Osteocyte (in vitro differentiated cells): ENCODE data around the gene ABCD2. TPM values are rescaled to one million over a fixed set of nuclear protein-coding genes. Genes with fewer than 3 reads are reported as not detected.
"Not testable (repeated sequence)": the region's sequence is repeated elsewhere in the genome, so short reads cannot be mapped to it uniquely, and the experiment has no call there.

ENCODE experiments used
- DNase-seq: peaks from one replicate; pipeline ENCODE4 v3.0.0; 2021; ENCODE audit warnings: mixed read lengths; ENCODE audit not compliant: unreplicated experiment; ENCODE audit errors: extremely low spot score
- H3K27ac Mint-ChIP-seq: one replicate; pipeline ENCODE4 v1.8.0; 2021; ENCODE audit warnings: mild to moderate bottlenecking, mixed read lengths; ENCODE audit not compliant: unreplicated experiment
- H3K27me3 Mint-ChIP-seq: one replicate; pipeline ENCODE4 v1.8.0; 2021; ENCODE audit warnings: mixed read lengths; ENCODE audit not compliant: unreplicated experiment
- H3K36me3 Mint-ChIP-seq: one replicate; pipeline ENCODE4 v1.8.0; 2021; ENCODE audit warnings: mixed read lengths; ENCODE audit not compliant: unreplicated experiment
- H3K4me1 Mint-ChIP-seq: one replicate; pipeline ENCODE4 v1.8.0; 2021; ENCODE audit warnings: mixed read lengths; ENCODE audit not compliant: unreplicated experiment
- H3K4me3 Mint-ChIP-seq: one replicate; pipeline ENCODE4 v1.8.0; 2021; ENCODE audit warnings: mild to moderate bottlenecking, moderate library complexity, mixed read lengths; ENCODE audit not compliant: unreplicated experiment
- H3K9me3 Mint-ChIP-seq: one replicate; pipeline ENCODE4 v1.8.0; 2021; ENCODE audit warnings: mixed read lengths; ENCODE audit not compliant: unreplicated experiment
- CTCF ChIP-seq: fragments of 200-600 bp; sonication (generic); IDR thresholded peaks from 2 replicates; pipeline ENCODE4 v1.5.0; 2021; ENCODE audit warnings: antibody characterized with exemption, mild to moderate bottlenecking, moderate library complexity
- total RNA-seq: library from RNA; stranded (reverse); gene quantifications from 2 replicates; pipeline ENCODE4 v1.2.1, GENCODE V29; 2021

ABCD2 gene
- total RNA-seq, 1 donor from 2014 or later: not detected

DNA sequence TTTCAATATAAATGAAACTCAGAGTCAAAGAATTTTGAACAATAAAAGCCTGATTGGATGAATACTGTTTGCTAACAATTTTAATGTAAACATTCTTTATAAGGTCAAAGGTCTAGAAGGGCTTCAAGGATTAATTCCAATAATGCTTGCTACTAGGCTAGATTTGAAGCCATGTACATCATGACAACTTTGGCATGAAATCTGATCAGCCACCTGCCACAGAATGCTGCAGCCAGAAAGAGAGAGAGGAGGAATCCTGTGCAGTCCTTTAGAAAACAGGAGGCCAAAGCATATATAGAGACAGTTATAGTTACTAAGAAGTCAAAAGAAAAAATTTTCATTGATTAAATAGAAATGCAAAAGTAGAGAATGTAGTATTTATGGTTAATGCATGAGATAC lies 47.1 kb downstream of the ABCD2 start:
- Mint-ChIP-seq H3K27me3 (peaks cover 2% of the 10 kb centered on the region), H3K4me3 (no peak overlapping the region), H3K4me1 (no peaks in the 10 kb centered on the region), H3K27ac (no peak overlapping the region), H3K36me3 (no peaks in the 10 kb centered on the region), H3K9me3 (peaks cover 5% of the 10 kb centered on the region)
- DNase-seq: no peak
- no peak for TF ChIP-seq CTCF

DNA sequence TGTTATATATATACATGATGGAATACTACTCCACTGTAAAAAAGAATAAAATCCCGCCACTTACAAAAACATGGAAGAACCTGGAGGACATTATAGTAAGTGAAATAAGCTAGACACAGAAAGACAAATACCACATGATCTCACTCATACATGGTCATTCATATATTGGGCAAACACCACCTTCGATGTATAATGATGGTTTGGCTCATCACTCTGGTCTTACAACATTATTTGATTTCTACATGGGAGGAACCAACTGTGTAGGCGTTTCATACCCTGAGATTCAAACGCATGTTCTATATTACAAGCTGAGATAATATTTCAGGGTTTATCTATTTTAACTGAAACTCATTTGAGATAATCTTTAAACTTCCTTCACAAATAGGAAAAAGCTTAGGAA lies 48.3 kb downstream of the ABCD2 start:
- no peak overlapping the region for H3K27ac Mint-ChIP-seq
- H3K27me3 Mint-ChIP-seq: peaks cover 2% of the 10 kb centered on the region

GRCh38 chr12:39553476-39553875 lies 66.1 kb downstream of the ABCD2 start:
- TF ChIP-seq CTCF: no peak
- peaks cover under 1% of the 10 kb centered on the region for H3K9me3 Mint-ChIP-seq
- peaks cover 6% of the 10 kb centered on the region for H3K27me3 Mint-ChIP-seq
- no peak overlapping the region for H3K4me3 Mint-ChIP-seq
- DNase-seq: no peak
- no peak overlapping the region for H3K27ac Mint-ChIP-seq
- H3K4me1 Mint-ChIP-seq: no peaks in the 10 kb centered on the region
- no peaks in the 10 kb centered on the region for H3K36me3 Mint-ChIP-seq

More for the DNA sequence above, 48.3 kb downstream of the ABCD2 start:
- Mint-ChIP-seq H3K4me1 (no peaks in the 10 kb centered on the region), H3K9me3 (peaks cover 7% of the 10 kb centered on the region), H3K36me3 (no peaks in the 10 kb centered on the region), H3K4me3 (no peak overlapping the region)
- DNase-seq: no peak
- TF ChIP-seq CTCF: no peak

GRCh38 chr12:39544211-39544610 lies 75.4 kb downstream of the ABCD2 start:
- H3K27ac Mint-ChIP-seq, DNase-seq, H3K4me1 Mint-ChIP-seq, H3K4me3 Mint-ChIP-seq, H3K36me3 Mint-ChIP-seq, H3K9me3 Mint-ChIP-seq, H3K27me3 Mint-ChIP-seq: not testable (repeated sequence)

DNA sequence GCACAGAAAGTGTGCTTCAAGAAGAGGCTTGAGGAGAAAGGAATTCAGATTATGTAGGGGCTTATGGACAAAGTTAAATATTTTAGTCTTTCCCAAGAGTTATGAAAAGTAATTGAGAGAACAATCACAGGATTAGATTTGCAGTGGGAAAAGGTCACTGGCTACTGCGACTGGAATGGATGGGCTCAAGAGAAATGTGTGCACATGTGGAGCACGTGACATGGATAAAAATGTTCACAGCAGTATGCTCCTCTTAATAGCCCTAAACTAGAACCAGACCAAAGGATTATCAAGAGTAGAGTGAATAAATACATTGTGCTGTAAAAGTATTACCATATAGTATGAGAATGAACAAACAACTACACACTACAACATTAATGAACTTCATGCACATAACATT lies 78.1 kb downstream of the ABCD2 start:
- no peak for DNase-seq
- no peak overlapping the region for H3K27ac Mint-ChIP-seq
- TF ChIP-seq CTCF: no peak
- peaks cover 4% of the 10 kb centered on the region for H3K27me3 Mint-ChIP-seq
- H3K4me3 Mint-ChIP-seq: no peak overlapping the region
- no peaks in the 10 kb centered on the region for H3K36me3 Mint-ChIP-seq
- H3K4me1 Mint-ChIP-seq: no peaks in the 10 kb centered on the region
- no peaks in the 10 kb centered on the region for H3K9me3 Mint-ChIP-seq

- TF ChIP-seq CTCF: no peak
- no peak for DNase-seq
- no peak overlapping the region for H3K4me3 Mint-ChIP-seq
- H3K27ac Mint-ChIP-seq: no peak overlapping the region
- peaks cover 13% of the 10 kb centered on the region for H3K27me3 Mint-ChIP-seq
- H3K4me1 Mint-ChIP-seq: no peaks in the 10 kb centered on the region
- H3K9me3 Mint-ChIP-seq: no peaks in the 10 kb centered on the region
- H3K36me3 Mint-ChIP-seq: no peaks in the 10 kb centered on the region
These were observed 80.9 kb downstream of the ABCD2 start for GRCh38 chr12:39538679-39539104.
